Aorta (tissue), 5 donors: ENCODE data around the gene COX7B2. TPM values are rescaled to one million over a fixed set of nuclear protein-coding genes. Genes with fewer than 3 reads are reported as not detected.

Experiments
- ATAC-seq: fragments of 200-7000 bp; cut with Tn5 transposase; one replicate; pipeline ENCODE4 v1.9.1; 2022; ENCODE audit warnings: moderate library complexity; ENCODE audit not compliant: low FRiP score
- DNase-seq, 2 donors: peaks; one replicate each; pipeline ENCODE4 v3.0.0-alpha.2; 2020
- H3K27ac ChIP-seq, 2 donors: one replicate each; pipeline ENCODE4 v1.5.1; 2013; ENCODE audit warnings: low read length in 2 of 2, mild to moderate bottlenecking in 2 of 2, moderate library complexity in 2 of 2, control low read depth in 1 of 2, inconsistent platforms in 1 of 2, low read depth in 1 of 2
- H3K27me3 ChIP-seq, 2 donors: one replicate each; pipeline ENCODE4 v1.6.1; 2013; ENCODE audit warnings: control low read depth in 1 of 2, low read length in 1 of 2, mild to moderate bottlenecking in 1 of 2, moderate library complexity in 1 of 2; ENCODE audit not compliant: insufficient read depth in 2 of 2, control insufficient read depth in 1 of 2
- H3K36me3 ChIP-seq, 2 donors: one replicate each; pipeline ENCODE4 v1.6.1; 2013; ENCODE audit warnings: control low read depth in 1 of 2, low read length in 1 of 2, mild to moderate bottlenecking in 1 of 2; ENCODE audit not compliant: insufficient read depth in 2 of 2, control insufficient read depth in 1 of 2
- H3K4me1 ChIP-seq, 2 donors: one replicate each; pipeline ENCODE4 v1.6.1; 2013; ENCODE audit warnings: low read length in 2 of 2, control low read depth in 1 of 2, mild to moderate bottlenecking in 1 of 2, moderate library complexity in 1 of 2; ENCODE audit not compliant: insufficient read depth in 2 of 2, control insufficient read depth in 1 of 2
- H3K4me3 ChIP-seq, 2 donors: one replicate each; pipeline ENCODE4 v1.5.1; 2013; ENCODE audit warnings: low read length in 2 of 2, control low read depth in 1 of 2, mild to moderate bottlenecking in 1 of 2
- H3K9me3 ChIP-seq: one replicate; pipeline ENCODE4 v1.6.1; 2013; ENCODE audit warnings: mild to moderate bottlenecking, low read length; ENCODE audit not compliant: control insufficient read depth
- WGBS, 2 donors: extraction: QIAGEN DNeasy Blood & Tissue Kit; methylation state at CpG; one replicate each; pipeline ENCODE4 v1.1.7; 2013; 5-methylcytosine and 5-hydroxymethylcytosine counted together
- intact Hi-C, 2 donors: fragments of 100-400 bp; cut with DNase I; formaldehyde crosslinking; loops; one replicate each; pipeline versions ENCODE4 v1.14.2 to v1.15.0; 2022
- polyA plus RNA-seq, 2 donors: library from polyadenylated mRNA; stranded (reverse); fragments of 200-250 nt; gene quantifications; one replicate each; pipeline ENCODE4 v1.2.3, GENCODE V29; 2013
- total RNA-seq, 2 donors: library from RNA; stranded (reverse); fragmentation: NEBNext Ultra II Directional; extraction: Animal tissue kit (Norgen Biotek cat#: 25700); gene quantifications; one replicate each; pipeline ENCODE4 v1.2.1, GENCODE V29; 2021
- donor health status: healthy with polysubstance abuse.
- donor health status: Bipolar disorder and iron deficiency.
- donor health status: DM: no; HTN: no; CAD: no.
- donor health status: DM: no; HTN: no; CAD: no.
- donor health status: DM: yes; HTN: yes; CAD: no.

Gene COX7B2
- total and polyA plus RNA-seq, 4 donors: not detected

DNA sequence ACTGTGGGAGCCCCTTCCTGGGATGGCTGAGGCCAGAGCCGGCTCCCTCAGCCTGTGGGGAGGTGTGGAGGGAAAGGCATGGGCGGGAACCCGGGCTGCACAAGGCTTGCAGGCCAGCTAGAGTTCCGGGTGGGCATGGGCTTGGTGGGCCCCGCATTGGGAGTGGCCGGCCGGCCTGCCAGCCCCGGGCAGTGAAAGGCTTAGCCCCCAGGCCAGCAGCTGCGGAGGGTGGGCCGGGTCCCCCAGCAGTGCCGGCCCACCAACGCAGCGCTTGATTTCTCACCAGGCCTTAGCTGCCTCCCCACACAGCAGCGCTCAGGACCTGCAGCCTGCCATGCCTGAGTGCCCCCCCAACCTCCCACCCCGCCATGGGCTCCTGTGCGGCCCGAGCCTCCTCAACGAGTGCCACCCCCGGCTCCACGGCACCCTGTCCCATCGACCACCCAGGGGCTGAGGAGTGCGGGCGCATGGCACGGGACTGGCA, 78.0 kb downstream of the COX7B2 start:
- H3K4me3 ChIP-seq: no peak overlapping the region
- H3K27me3 ChIP-seq: no peaks in the 10 kb centered on the region
- ATAC-seq: no peak
- H3K4me1 ChIP-seq: no peaks in the 10 kb centered on the region
- peak; percentile 38 to 66 for DNase-seq
- no peaks in the 10 kb centered on the region for H3K9me3 ChIP-seq
- no peak overlapping the region for H3K27ac ChIP-seq
- H3K36me3 ChIP-seq: no peaks in the 10 kb centered on the region
- 95 to 96% methylated on average over 21 to 24 of the region's 24 CpGs for WGBS, 2 donors
- intact Hi-C loops: no loop called here

DNA sequence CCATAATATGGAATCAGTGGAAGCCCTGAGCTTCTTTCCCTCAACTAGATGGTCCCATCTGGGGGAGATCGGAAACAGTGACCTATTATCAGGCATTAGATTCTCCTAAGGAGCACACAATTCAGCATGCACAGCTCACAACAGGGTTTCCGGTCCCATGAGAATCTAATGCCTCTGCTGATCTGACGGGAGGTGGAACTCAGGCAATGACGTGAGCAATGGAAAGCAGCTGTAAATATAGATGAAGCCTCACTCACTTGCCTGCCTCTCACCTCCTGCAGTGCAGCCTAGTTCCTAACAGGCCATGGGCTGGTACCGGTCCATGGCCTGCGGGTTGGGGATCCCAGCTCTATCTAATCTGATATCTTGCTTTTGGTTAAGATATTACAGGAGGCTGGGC, 88.9 kb downstream of the COX7B2 start:
- 81 to 85% methylated on average over 6 of the region's 6 CpGs for WGBS, 2 donors
- H3K27me3 ChIP-seq: no peaks in the 10 kb centered on the region
- H3K9me3 ChIP-seq: no peaks in the 10 kb centered on the region
- intact Hi-C loops: no loop called here
- H3K4me3 ChIP-seq: no peak overlapping the region
- no peaks in the 10 kb centered on the region for H3K36me3 ChIP-seq
- no peak for ATAC-seq
- no peak overlapping the region for H3K27ac ChIP-seq
- H3K4me1 ChIP-seq: no peaks in the 10 kb centered on the region
- DNase-seq: no peak

DNA sequence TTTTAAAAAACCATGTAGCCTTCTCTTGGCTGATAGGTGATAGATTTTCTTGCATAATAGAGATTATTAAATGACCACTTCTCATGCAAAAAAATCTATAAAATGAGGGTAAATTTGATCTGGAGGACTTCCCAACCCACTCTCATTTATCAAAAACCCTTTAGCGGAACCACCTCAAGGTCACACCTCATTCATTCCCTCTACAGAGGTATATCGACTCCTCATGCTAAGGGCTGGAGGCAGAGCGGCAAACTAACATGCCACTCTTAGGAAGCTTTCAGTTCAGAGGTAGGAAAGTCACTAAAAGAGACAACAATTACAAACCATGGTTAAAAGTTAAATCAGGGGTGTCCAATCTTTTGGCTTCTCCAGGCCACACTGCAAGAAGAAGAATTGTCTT, 90.0 kb downstream of the COX7B2 start:
- DNase-seq: no peak
- 91% methylated on average over 3 of the region's 3 CpGs for WGBS, 2 donors
- no peak overlapping the region for H3K27ac ChIP-seq

DNA sequence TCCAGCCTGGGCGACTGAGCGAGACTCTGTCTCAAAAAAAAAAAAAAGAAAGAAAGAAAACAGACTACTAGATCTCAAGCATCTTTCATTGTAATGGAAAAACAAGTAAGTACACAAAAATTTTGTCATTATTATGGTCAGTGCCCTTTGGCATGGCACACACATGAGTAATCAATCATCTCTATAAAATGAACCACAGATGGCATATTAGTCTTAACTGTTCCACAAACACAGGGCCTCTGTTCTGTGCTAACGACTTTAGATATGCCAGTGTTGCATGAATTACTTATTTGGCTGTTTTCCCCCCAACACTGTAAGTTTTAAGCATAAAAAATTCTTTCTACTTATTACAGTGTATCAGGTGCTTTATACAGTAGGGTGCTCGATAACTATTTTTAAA, 90.4 kb downstream of the COX7B2 start:
- intact Hi-C loops: no loop called here
- Histone ChIP-seq H3K4me1 (no peaks in the 10 kb centered on the region), H3K27me3 (no peaks in the 10 kb centered on the region), H3K36me3 (no peaks in the 10 kb centered on the region), H3K27ac (no peak overlapping the region), H3K4me3 (no peak overlapping the region), H3K9me3 (no peaks in the 10 kb centered on the region)
- WGBS, 2 donors: 79 to 81% methylated on average over 4 of the region's 4 CpGs
- ATAC-seq (no peak), DNase-seq (no peak)

More for the DNA sequence above, 90.0 kb downstream of the COX7B2 start:
- Histone ChIP-seq H3K9me3 (no peaks in the 10 kb centered on the region), H3K4me3 (no peak overlapping the region), H3K27me3 (no peaks in the 10 kb centered on the region), H3K4me1 (no peaks in the 10 kb centered on the region), H3K36me3 (no peaks in the 10 kb centered on the region)
- ATAC-seq: no peak
- intact Hi-C loops: no loop called here

DNA sequence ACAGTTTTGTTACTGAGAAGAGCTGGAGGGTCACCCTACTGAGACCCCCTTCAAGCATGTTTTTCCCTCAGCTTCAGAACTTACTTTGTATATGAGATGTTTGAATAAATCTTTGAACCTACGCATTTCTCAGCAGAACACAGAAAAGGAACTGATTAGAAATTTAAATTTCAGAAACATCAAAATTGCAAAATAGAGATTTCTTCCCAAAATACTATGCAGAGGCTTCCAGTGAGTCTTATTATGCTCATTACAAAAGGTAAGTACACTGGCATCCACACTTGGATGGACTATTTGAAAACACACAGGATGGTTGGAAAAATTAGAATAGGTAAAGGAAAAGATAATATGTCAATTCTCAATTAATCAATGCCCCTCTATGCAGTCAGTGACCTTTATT, 91.2 kb downstream of the COX7B2 start:
- H3K4me3 ChIP-seq: no peak overlapping the region
- 91 to 97% methylated on average over 1 of the region's 1 CpG for WGBS, 2 donors
- no peaks in the 10 kb centered on the region for H3K4me1 ChIP-seq
- H3K36me3 ChIP-seq: no peaks in the 10 kb centered on the region
- intact Hi-C loops: no loop called here
- H3K27me3 ChIP-seq: no peaks in the 10 kb centered on the region
- DNase-seq (no peak), ATAC-seq (no peak)
- no peak overlapping the region for H3K27ac ChIP-seq
- no peaks in the 10 kb centered on the region for H3K9me3 ChIP-seq

DNA sequence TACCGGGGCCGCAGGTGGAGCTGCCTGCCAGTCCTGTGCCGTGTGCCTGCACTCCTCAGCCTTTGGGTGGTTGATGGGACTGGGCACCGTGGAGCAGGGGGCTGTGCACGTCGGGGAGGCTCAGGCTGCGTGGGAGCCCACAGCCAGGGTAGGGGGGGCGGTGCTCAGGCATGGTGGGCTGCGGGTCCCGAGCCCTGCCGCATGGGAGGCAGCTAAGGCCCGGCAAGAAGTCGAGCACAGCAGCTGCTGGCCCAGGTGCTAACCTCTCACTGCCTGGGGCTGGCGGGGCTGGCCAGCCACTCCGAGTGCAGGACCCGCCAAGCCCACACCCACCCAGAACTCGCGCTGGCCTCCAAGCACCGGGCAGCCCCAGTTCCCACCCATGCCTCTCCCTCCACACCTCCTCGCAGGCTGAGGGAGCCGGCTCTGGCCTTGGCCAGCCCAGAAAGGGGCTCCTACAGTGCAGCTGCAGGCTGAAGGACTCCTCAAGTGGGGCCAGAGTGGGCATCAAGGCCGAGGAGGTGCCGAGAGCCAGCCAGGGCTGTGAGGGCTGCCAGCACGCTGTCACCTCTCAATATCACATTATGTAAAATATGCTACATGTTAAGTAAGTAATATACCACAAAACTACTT, 104.1 kb downstream of the COX7B2 start:
- Histone ChIP-seq H3K4me1 (no peaks in the 10 kb centered on the region), H3K9me3 (no peaks in the 10 kb centered on the region), H3K27me3 (no peaks in the 10 kb centered on the region), H3K4me3 (no peak overlapping the region), H3K27ac (no peak overlapping the region), H3K36me3 (no peaks in the 10 kb centered on the region)
- 88 to 94% methylated on average over 24 of the region's 24 CpGs for WGBS, 2 donors
- ATAC-seq (no peak), DNase-seq (no peak)
- intact Hi-C loops: no loop called here

DNA sequence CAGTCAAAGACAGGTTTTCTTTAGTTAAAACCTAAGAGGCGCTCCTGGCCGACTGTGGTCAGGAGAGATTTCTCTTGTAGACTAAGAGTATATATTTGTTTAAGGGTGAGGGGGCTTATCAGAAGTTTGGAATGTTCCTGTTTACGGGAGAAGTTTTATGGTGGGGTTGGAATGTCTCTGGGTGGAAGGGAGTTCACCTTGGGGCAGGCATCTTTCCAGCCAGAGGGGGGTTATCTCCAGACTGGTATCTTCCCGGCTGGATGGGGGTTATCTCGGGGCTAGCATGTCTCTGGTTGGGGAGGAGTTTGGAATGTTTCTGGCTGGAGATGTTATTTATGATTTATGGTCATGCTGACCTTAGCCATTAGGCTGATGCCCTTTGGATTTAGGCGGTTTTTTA, 116.0 kb downstream of the COX7B2 start:
- Histone ChIP-seq H3K4me3 (no peak overlapping the region), H3K36me3 (no peaks in the 10 kb centered on the region), H3K27ac (no peak overlapping the region), H3K27me3 (no peaks in the 10 kb centered on the region), H3K4me1 (no peaks in the 10 kb centered on the region), H3K9me3 (no peaks in the 10 kb centered on the region)
- intact Hi-C loops: no loop called here
- ATAC-seq (no peak), DNase-seq (no peak)
- 65 to 66% methylated on average over 6 of the region's 6 CpGs for WGBS, 2 donors

DNA sequence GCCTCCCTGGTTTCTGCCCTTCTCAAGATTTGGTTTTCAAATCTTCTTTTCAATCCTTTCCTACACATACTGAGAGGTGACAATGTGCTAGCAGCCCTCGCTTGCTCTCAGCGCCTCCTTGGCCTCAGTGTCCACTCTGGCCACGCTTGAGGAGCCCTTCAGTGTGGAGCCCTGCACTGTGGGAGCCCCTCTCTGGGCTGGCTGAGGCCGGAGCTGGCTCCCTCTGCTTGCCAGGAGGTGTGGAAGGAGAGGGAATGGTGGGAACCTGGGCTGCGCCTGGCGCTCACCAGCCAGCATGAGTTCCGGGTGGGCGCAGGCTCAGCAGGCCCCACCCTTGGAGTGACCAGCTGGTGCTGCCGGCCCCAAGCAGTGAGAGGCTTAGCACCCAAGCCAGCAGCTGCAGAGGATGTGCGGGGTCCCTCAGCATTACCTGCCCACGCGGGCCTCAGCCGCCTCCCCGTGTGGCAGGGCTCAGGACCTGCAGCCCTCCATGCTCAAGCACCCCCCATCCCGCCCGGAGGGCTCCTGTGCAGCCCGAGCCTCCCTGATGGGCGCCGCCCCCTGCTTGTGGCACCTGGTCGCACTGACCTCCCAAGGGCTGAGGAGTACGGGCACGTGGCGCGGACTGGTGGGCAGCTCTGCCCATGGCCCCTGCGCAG, 127.5 kb downstream of the COX7B2 start:
- Histone ChIP-seq H3K9me3 (no peaks in the 10 kb centered on the region), H3K36me3 (no peaks in the 10 kb centered on the region), H3K4me1 (no peaks in the 10 kb centered on the region), H3K4me3 (no peak overlapping the region), H3K27me3 (no peaks in the 10 kb centered on the region), H3K27ac (no peak overlapping the region)
- intact Hi-C loops: no loop called here
- ATAC-seq (peak; percentile 62), DNase-seq (no peak)
- 95 to 96% methylated on average over 25 of the region's 25 CpGs for WGBS, 2 donors

DNA sequence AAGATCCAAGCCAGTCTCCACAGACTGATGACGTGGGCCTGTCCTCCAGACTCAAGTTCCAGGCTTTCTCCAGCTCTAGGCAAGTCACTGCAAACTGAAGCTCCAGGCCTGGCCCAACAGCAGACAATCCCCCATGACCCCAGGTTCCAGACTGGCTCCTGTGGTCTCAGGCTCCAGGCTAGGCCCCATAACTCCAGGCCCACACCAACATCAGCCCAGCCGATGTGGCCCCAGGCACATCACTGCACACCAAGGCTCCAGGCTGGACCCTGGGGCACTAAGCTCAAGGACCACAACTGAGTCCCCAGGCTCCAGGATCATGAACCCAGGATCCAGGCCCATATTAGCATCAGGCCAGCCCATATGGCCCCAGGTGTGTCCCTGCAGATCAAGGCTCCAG, 143.6 kb downstream of the COX7B2 start:
- 91 to 96% methylated on average over 2 of the region's 2 CpGs for WGBS, 2 donors
- Histone ChIP-seq H3K4me3 (no peak overlapping the region), H3K36me3 (no peaks in the 10 kb centered on the region), H3K9me3 (peaks cover 3% of the 10 kb centered on the region), H3K27ac (no peak overlapping the region), H3K4me1 (no peaks in the 10 kb centered on the region), H3K27me3 (no peaks in the 10 kb centered on the region)
- DNase-seq: peak in 1 of 2 donors; percentile 26
- peak; percentile 36 for ATAC-seq
- intact Hi-C loops: no loop called here
